GM12878 (cell line): ENCODE measurements around the gene AGER. TPM values are rescaled to one million over a fixed set of nuclear protein-coding genes. Genes with fewer than 3 reads are reported as not detected.

Experiments used
- ATF7 ChIP-seq: fragments of 450-650 bp; IDR thresholded peaks from 2 replicates; pipeline ENCODE4 v1.6.1; 2016; ENCODE audit warnings: low read depth, mild to moderate bottlenecking
- BHLHE40 ChIP-seq, 2 experiments: fragments of 450-650 bp in 1 of 2; IDR thresholded peaks; 2 replicates each; pipeline ENCODE4 v1.6.1; 2011 to 2017; ENCODE audit warnings: low read depth in 2 of 2, borderline replicate concordance in 1 of 2, improper control_type of control experiment in 1 of 2, low read length in 1 of 2, mild to moderate bottlenecking in 1 of 2
- CBFB ChIP-seq: IDR thresholded peaks from 2 replicates; pipeline ENCODE4 v1.6.1; 2016; ENCODE audit warnings: antibody characterized with exemption, low read depth
- CBX5 ChIP-seq: sonication (generic); IDR thresholded peaks from 2 replicates; pipeline ENCODE4 v1.6.1; 2016; ENCODE audit warnings: low read depth, moderate library complexity, mild to moderate bottlenecking, inconsistent platforms
- CHD1 ChIP-seq: IDR thresholded peaks from 2 replicates; pipeline ENCODE4 v1.6.1; 2012; ENCODE audit warnings: low read depth, low read length, improper control_type of control experiment
- CHD2 ChIP-seq: IDR thresholded peaks from 2 replicates; pipeline ENCODE4 v1.6.1; 2011; ENCODE audit warnings: low read depth, low read length, improper control_type of control experiment, borderline replicate concordance
- CHD4 ChIP-seq: fragments of 200-600 bp; sonication (generic); IDR thresholded peaks from 2 replicates; pipeline ENCODE4 v1.6.1; 2016; ENCODE audit warnings: mild to moderate bottlenecking
- CREM ChIP-seq: IDR thresholded peaks from 2 replicates; pipeline ENCODE4 v1.6.1; 2014; ENCODE audit warnings: antibody characterized with exemption, low read depth
- EGR1 ChIP-seq, 2 experiments: IDR thresholded peaks; 1 replicate in 1 of 2; 2 replicates in 1 of 2; pipeline ENCODE4 v1.6.1; 2011 to 2012; ENCODE audit warnings: low read depth in 2 of 2, low read length in 2 of 2, borderline replicate concordance in 1 of 2, mild to moderate bottlenecking in 1 of 2, moderate library complexity in 1 of 2
- GATAD2B ChIP-seq: fragments of 450-650 bp; conservative IDR thresholded peaks from 2 replicates; pipeline ENCODE4 v1.6.1; 2017; ENCODE audit warnings: low read depth, mild to moderate bottlenecking, moderate library complexity
- HCFC1 ChIP-seq: fragments of 150-350 bp; IDR thresholded peaks from 2 replicates; pipeline ENCODE4 v1.6.1; 2014; ENCODE audit warnings: low read length
- IKZF2 ChIP-seq, 2 experiments: fragments of 450-650 bp; IDR thresholded peaks; 2 replicates each; pipeline ENCODE4 v1.6.1; 2017; ENCODE audit warnings: mild to moderate bottlenecking in 2 of 2, moderate library complexity in 2 of 2
- JUND ChIP-seq: IDR thresholded peaks from 2 replicates; pipeline ENCODE4 v1.6.1; 2012; ENCODE audit warnings: low read depth, mild to moderate bottlenecking, low read length, improper control_type of control experiment, moderate library complexity
- KAT2A ChIP-seq: conservative IDR thresholded peaks from 2 replicates; pipeline ENCODE4 v1.6.1; 2011; ENCODE audit warnings: low read depth, low read length; ENCODE audit not compliant: control insufficient read depth
- KDM1A ChIP-seq: fragments of 200-600 bp; sonication (generic); IDR thresholded peaks from 2 replicates; pipeline ENCODE4 v1.6.1; 2016; ENCODE audit warnings: borderline replicate concordance
- NR2F1 ChIP-seq: fragments of 450-650 bp; conservative IDR thresholded peaks from 2 replicates; pipeline ENCODE4 v1.6.1; 2017; ENCODE audit warnings: mild to moderate bottlenecking
- NRF1 ChIP-seq: conservative IDR thresholded peaks from 2 replicates; pipeline ENCODE4 v1.6.1; 2011; ENCODE audit warnings: mild to moderate bottlenecking, low read depth, low read length, improper control_type of control experiment
- POLR2AphosphoS5 ChIP-seq: IDR thresholded peaks from 2 replicates; pipeline ENCODE4 v1.6.1; 2011; ENCODE audit warnings: mild to moderate bottlenecking, low read length, inconsistent platforms
- RUNX3 ChIP-seq: IDR thresholded peaks from 2 replicates; pipeline ENCODE4 v1.6.1; 2012; ENCODE audit warnings: low read length, inconsistent platforms
- SPI1 ChIP-seq: IDR thresholded peaks from 2 replicates; pipeline ENCODE4 v1.6.1; 2011; ENCODE audit warnings: low read depth, mild to moderate bottlenecking, low read length, moderate library complexity, borderline replicate concordance; ENCODE audit not compliant: insufficient read depth
- SRF ChIP-seq, 2 experiments: IDR thresholded peaks; 2 replicates each; pipeline ENCODE4 v1.6.1; 2011; ENCODE audit warnings: low read depth in 2 of 2, low read length in 2 of 2, mild to moderate bottlenecking in 1 of 2, moderate library complexity in 1 of 2
- YBX1 ChIP-seq: fragments of 450-650 bp; IDR thresholded peaks from 2 replicates; pipeline ENCODE4 v1.6.1; 2016; ENCODE audit warnings: antibody characterized with exemption
- YY1 ChIP-seq: IDR thresholded peaks from 2 replicates; pipeline ENCODE4 v1.6.1; 2011; ENCODE audit warnings: low read depth, mild to moderate bottlenecking, low read length
- polyA plus RNA-seq, 11 experiments: library from polyadenylated mRNA; depleted of rRNA in 4 of 11; unstranded in 6 of 11; stranded (reverse) in 5 of 11; fragments of >200 nt; fragmentation: Nextera tagmentation in 4 of 11; fragmentation: Illumina TruSeq in 1 of 11; extraction: Ambion mirVana in 4 of 11; extraction: Trizol in 1 of 11; gene quantifications; 1 replicate in 1 of 11; 2 replicates in 10 of 11; pipeline versions ENCODE4 v1.2.1 to v1.2.3, GENCODE V29; 2011 to 2016; ENCODE audit warnings: inconsistent platforms in 2 of 11, missing spikeins in 2 of 11, low read depth in 1 of 11
- total RNA-seq, 4 experiments: library from RNA; depleted of rRNA in 3 of 4; stranded (reverse); fragments of >200 nt in 3 of 4; fragmentation: Illumina TruSeq in 1 of 4; extraction: Trizol in 1 of 4; gene quantifications; 2 replicates each; pipeline versions ENCODE4 v1.2.1 to v1.2.3, GENCODE V29; 2013 to 2021
- TF ChIP-seq, protein P1 (sequence below): IDR thresholded peaks from 2 replicates; pipeline ENCODE4 v1.6.1; 2012; ENCODE audit warnings: low read depth, low read length, improper control_type of control experiment
- TF ChIP-seq, protein P2 (sequence below): fragments of 450-650 bp; IDR thresholded peaks from 2 replicates; pipeline ENCODE4 v1.6.1; 2017; ENCODE audit warnings: antibody characterized with exemption, mild to moderate bottlenecking, moderate library complexity
- TF ChIP-seq, protein P3 (sequence below): fragments of 150-350 bp; IDR thresholded peaks from 2 replicates; pipeline ENCODE4 v1.6.1; 2014; ENCODE audit warnings: mild to moderate bottlenecking, low read depth, low read length

The AGER gene
- total and polyA plus RNA-seq, 10 of the 15 experiments (the other 5 are each of a cell fraction or from before 2014, with no cell fraction given), result 1.1 to 18.2 (median 3.9) TPM

DNA sequence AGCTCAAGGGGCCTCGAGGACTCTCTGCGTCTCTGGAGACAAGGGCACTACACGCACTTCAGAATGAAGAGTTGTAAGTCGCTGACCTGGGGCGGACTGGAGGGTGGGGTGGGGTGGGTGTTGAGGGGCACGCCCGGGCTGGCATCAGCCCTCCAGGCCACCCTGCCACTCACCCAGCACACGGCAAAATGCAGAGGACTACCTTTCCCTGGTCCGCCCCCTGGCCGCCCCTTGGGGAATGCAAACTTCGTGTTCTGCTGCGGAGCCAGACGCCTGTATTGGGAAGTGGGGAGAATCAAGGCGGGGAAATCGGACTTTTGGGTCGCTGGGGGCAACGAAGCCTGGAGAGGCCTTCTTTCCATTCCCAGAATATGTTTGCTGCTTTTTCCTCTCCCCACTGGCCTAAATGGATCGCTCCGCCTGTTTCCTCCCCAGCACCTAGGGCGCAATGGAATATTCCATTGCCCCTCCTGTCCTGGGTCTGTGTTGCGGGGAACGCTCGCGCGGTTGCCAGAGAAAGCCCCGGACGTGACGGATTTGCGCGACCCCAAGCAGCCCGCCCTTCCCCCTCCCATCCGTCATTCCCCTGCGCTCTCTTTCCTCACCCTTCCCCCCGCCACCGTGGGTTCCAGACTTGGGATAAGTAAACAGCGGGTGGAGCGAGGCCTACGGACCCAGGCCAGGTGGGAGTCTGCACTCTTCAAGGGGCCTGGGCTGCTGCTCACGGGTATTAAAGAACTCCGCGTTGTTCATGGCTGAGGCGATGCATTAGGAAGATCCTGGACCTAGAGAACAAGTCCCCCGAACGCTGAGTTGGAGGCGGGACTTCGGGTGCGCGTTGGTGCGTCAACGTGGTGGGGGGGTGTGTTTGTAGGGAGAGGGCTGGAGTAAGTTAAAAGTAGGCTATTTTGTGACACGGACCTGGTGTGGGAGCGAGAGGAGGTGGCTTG lies 30.2 kb downstream of the AGER start, which contains the start of gene PPT2 (continued):
- peak; percentile 96 for TF ChIP-seq ATF7
- peak in 1 of 2 experiments; percentile 68; a peak in 1 of 4 replicates for TF ChIP-seq SRF (IDR thresholded peaks at IDR 0.05; ENCODE audit: low read depth in 2 of 2, low read length in 2 of 2)
- no peak for TF ChIP-seq KAT2A
- no peak for TF ChIP-seq YBX1
- no peak for TF ChIP-seq NR2F1
- TF ChIP-seq CHD1, result peak; percentile 96
- TF ChIP-seq, protein P1, sequence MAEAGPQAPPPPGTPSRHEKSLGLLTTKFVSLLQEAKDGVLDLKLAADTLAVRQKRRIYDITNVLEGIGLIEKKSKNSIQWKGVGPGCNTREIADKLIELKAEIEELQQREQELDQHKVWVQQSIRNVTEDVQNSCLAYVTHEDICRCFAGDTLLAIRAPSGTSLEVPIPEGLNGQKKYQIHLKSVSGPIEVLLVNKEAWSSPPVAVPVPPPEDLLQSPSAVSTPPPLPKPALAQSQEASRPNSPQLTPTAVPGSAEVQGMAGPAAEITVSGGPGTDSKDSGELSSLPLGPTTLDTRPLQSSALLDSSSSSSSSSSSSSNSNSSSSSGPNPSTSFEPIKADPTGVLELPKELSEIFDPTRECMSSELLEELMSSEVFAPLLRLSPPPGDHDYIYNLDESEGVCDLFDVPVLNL, result no peak
- peak; percentile 82 for TF ChIP-seq BHLHE40 (IDR thresholded peaks at IDR 0.05; ENCODE audit: borderline replicate concordance in 1 of 2, low read depth in 2 of 2, low read length in 1 of 2)
- TF ChIP-seq RUNX3, result peak; percentile 43; the same call in 1 of the 2 replicates
- TF ChIP-seq GATAD2B, result 0 out of 2 replicates have a peak, but pooled peaks have one; percentile 20
- TF ChIP-seq CBX5, result no peak
- peak; percentile 21; the same call in 1 of the 2 replicates for TF ChIP-seq POLR2AphosphoS5
- no peak for TF ChIP-seq EGR1 (IDR thresholded peaks at IDR 0.05; ENCODE audit: borderline replicate concordance in 1 of 2, low read depth in 2 of 2, low read length in 2 of 2)
- TF ChIP-seq IKZF2 (IDR thresholded peaks at IDR 0.05), result peak; percentile 23 to 51; a peak in 2 of 4 replicates
- TF ChIP-seq YY1, result 0 out of 2 replicates have a peak, but pooled peaks have one; percentile 12
- TF ChIP-seq, protein P2, sequence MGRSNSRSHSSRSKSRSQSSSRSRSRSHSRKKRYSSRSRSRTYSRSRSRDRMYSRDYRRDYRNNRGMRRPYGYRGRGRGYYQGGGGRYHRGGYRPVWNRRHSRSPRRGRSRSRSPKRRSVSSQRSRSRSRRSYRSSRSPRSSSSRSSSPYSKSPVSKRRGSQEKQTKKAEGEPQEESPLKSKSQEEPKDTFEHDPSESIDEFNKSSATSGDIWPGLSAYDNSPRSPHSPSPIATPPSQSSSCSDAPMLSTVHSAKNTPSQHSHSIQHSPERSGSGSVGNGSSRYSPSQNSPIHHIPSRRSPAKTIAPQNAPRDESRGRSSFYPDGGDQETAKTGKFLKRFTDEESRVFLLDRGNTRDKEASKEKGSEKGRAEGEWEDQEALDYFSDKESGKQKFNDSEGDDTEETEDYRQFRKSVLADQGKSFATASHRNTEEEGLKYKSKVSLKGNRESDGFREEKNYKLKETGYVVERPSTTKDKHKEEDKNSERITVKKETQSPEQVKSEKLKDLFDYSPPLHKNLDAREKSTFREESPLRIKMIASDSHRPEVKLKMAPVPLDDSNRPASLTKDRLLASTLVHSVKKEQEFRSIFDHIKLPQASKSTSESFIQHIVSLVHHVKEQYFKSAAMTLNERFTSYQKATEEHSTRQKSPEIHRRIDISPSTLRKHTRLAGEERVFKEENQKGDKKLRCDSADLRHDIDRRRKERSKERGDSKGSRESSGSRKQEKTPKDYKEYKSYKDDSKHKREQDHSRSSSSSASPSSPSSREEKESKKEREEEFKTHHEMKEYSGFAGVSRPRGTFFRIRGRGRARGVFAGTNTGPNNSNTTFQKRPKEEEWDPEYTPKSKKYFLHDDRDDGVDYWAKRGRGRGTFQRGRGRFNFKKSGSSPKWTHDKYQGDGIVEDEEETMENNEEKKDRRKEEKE, result peak; percentile 80
- no peak for TF ChIP-seq CHD4
- TF ChIP-seq JUND, result peak; percentile 93
- TF ChIP-seq SPI1, result no peak
- peak; percentile 97 for TF ChIP-seq CREM
- no peak for TF ChIP-seq NRF1
- peak; percentile 95 for TF ChIP-seq CHD2
- TF ChIP-seq CBFB, result no peak
- TF ChIP-seq HCFC1, result peak; percentile 59; the same call in 1 of the 2 replicates
- TF ChIP-seq, protein P3, sequence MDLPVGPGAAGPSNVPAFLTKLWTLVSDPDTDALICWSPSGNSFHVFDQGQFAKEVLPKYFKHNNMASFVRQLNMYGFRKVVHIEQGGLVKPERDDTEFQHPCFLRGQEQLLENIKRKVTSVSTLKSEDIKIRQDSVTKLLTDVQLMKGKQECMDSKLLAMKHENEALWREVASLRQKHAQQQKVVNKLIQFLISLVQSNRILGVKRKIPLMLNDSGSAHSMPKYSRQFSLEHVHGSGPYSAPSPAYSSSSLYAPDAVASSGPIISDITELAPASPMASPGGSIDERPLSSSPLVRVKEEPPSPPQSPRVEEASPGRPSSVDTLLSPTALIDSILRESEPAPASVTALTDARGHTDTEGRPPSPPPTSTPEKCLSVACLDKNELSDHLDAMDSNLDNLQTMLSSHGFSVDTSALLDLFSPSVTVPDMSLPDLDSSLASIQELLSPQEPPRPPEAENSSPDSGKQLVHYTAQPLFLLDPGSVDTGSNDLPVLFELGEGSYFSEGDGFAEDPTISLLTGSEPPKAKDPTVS, result no peak
- TF ChIP-seq KDM1A, result no peak
